Ishikawa (cell line): ENCODE measurements around the gene SLC52A1.

Source experiments
- CEBPB ChIP-seq: IDR thresholded peaks from 2 replicates; pipeline ENCODE4 v1.6.1; 2012
- CREB1 ChIP-seq: IDR thresholded peaks from 2 replicates; pipeline ENCODE4 v1.6.1; 2012; ENCODE audit warnings: low read depth
- EGR1 ChIP-seq: IDR thresholded peaks from 2 replicates; pipeline ENCODE4 v1.6.1; 2012
- EP300 ChIP-seq: IDR thresholded peaks from 2 replicates; pipeline ENCODE4 v1.6.1; 2012; ENCODE audit warnings: borderline replicate concordance
- FOXM1 ChIP-seq: IDR thresholded peaks from 2 replicates; pipeline ENCODE4 v1.6.1; 2012; ENCODE audit warnings: low read depth, borderline replicate concordance
- NFIC ChIP-seq: IDR thresholded peaks from 2 replicates; pipeline ENCODE4 v1.6.1; 2012
- RAD21 ChIP-seq: IDR thresholded peaks from 2 replicates; pipeline ENCODE4 v1.6.1; 2012; ENCODE audit warnings: low read depth
- TAF1 ChIP-seq: IDR thresholded peaks from 2 replicates; pipeline ENCODE4 v1.6.1; 2012; ENCODE audit warnings: low read depth, mild to moderate bottlenecking
- TCF12 ChIP-seq: IDR thresholded peaks from 2 replicates; pipeline ENCODE4 v1.6.1; 2012; ENCODE audit warnings: low read depth
- TEAD4 ChIP-seq: IDR thresholded peaks from 2 replicates; pipeline ENCODE4 v1.6.1; 2012
- YY1 ChIP-seq: IDR thresholded peaks from 2 replicates; pipeline ENCODE4 v1.6.1; 2012; ENCODE audit warnings: low read depth
- ZBTB7A ChIP-seq: IDR thresholded peaks from 2 replicates; pipeline ENCODE4 v1.6.1; 2012; ENCODE audit warnings: low read depth
- TF ChIP-seq, protein P1 (sequence below): IDR thresholded peaks from 2 replicates; pipeline ENCODE4 v1.6.1; 2012
- TF ChIP-seq, protein P2 (sequence below): IDR thresholded peaks from 2 replicates; pipeline ENCODE4 v1.6.1; 2012; ENCODE audit warnings: low read depth, mild to moderate bottlenecking
- TF ChIP-seq, protein P3 (sequence below): IDR thresholded peaks from 2 replicates; pipeline ENCODE4 v1.6.1; 2012

The SLC52A1 gene

DNA sequence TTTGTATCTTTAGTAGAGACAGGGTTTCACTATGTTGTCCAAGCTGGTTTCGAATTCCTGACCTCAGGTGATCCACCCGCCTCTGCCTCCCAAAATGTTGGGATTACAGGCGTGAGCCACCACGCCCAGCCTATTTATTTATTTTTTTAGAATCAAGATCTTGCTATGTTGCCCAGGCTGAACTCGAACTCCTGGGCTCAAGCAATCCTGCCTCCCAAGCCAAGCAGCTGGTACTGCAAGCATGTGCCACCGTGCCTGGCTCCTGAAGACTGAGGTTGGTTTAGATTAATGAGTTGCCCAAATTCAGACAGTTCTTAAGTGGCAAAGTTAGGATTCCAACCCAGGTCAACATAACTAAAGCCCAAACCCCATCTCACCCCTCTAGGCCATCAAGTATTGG is 7.9 kb downstream of the SLC52A1 start:
- TF ChIP-seq EP300: no peak

DNA sequence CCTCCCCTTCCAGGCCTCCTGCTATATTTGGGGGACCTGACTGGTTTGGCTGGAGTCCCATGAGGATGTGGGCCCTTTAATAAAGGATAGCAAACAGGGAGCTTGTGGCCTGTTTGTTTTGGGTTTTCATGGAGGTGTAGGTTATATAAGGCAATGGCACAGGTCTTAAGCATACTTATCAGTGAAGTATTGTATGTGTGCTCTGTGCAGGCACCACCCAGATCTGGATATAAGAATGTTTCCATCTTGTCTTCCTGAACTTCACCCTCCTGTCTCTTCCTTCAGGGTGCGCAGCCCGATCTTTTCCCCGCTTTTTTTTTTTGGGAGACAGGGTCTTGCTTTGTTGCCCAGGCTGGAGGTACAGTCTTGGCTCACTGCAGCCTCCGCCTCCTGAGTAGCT is 10.6 kb downstream of the SLC52A1 start:
- TF ChIP-seq RAD21 (no peak), EP300 (no peak), NFIC (no peak), CEBPB (no peak), TEAD4 (no peak), FOXM1 (no peak), YY1 (no peak), TAF1 (no peak), CREB1 (no peak), EGR1 (no peak), TCF12 (no peak), ZBTB7A (no peak)
- TF ChIP-seq, protein P1, sequence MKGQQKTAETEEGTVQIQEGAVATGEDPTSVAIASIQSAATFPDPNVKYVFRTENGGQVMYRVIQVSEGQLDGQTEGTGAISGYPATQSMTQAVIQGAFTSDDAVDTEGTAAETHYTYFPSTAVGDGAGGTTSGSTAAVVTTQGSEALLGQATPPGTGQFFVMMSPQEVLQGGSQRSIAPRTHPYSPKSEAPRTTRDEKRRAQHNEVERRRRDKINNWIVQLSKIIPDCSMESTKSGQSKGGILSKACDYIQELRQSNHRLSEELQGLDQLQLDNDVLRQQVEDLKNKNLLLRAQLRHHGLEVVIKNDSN: no peak
- TF ChIP-seq, protein P2, sequence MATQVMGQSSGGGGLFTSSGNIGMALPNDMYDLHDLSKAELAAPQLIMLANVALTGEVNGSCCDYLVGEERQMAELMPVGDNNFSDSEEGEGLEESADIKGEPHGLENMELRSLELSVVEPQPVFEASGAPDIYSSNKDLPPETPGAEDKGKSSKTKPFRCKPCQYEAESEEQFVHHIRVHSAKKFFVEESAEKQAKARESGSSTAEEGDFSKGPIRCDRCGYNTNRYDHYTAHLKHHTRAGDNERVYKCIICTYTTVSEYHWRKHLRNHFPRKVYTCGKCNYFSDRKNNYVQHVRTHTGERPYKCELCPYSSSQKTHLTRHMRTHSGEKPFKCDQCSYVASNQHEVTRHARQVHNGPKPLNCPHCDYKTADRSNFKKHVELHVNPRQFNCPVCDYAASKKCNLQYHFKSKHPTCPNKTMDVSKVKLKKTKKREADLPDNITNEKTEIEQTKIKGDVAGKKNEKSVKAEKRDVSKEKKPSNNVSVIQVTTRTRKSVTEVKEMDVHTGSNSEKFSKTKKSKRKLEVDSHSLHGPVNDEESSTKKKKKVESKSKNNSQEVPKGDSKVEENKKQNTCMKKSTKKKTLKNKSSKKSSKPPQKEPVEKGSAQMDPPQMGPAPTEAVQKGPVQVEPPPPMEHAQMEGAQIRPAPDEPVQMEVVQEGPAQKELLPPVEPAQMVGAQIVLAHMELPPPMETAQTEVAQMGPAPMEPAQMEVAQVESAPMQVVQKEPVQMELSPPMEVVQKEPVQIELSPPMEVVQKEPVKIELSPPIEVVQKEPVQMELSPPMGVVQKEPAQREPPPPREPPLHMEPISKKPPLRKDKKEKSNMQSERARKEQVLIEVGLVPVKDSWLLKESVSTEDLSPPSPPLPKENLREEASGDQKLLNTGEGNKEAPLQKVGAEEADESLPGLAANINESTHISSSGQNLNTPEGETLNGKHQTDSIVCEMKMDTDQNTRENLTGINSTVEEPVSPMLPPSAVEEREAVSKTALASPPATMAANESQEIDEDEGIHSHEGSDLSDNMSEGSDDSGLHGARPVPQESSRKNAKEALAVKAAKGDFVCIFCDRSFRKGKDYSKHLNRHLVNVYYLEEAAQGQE: no peak
- TF ChIP-seq, protein P3, sequence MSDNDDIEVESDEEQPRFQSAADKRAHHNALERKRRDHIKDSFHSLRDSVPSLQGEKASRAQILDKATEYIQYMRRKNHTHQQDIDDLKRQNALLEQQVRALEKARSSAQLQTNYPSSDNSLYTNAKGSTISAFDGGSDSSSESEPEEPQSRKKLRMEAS: no peak

DNA sequence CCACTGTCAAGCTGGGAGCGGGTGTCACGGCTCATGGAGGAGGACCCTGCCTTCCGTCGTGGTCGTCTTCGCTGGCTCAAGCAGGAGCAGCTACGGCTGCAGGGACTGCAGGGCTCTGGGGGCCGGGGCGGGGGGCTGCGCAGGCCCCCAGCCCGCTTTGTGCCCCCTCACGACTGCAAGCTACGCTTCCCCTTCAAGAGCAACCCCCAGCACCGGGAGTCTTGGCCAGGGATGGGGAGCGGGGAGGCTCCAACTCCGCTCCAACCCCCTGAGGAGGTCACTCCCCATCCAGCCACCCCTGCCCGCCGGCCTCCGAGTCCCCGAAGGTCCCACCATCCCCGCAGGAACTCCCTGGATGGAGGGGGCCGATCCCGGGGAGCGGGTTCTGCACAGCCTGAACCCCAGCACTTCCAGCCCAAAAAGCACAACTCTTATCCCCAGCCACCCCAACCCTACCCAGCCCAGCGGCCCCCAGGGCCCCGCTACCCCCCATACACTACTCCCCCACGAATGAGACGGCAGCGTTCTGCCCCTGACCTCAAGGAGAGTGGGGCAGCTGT is 11.6 kb downstream of the SLC52A1 start:
- TF ChIP-seq TCF12 (no peak), TAF1 (no peak), NFIC (no peak)

DNA sequence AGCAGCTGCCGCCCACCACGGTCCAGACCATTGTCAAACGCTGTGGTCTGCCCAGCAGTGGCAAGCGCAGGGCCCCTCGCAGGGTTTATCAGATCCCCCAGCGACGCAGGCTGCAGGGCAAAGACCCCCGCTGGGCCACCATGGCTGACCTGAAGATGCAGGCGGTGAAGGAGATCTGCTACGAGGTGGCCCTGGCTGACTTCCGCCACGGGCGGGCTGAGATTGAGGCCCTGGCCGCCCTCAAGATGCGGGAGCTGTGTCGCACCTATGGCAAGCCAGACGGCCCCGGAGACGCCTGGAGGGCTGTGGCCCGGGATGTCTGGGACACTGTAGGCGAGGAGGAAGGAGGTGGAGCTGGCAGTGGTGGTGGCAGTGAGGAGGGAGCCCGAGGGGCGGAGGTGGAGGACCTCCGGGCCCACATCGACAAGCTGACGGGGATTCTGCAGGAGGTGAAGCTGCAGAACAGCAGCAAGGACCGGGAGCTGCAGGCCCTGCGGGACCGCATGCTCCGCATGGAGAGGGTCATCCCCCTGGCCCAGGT is 13.0 kb downstream of the SLC52A1 start:
- TF ChIP-seq, protein P2: no peak
- TF ChIP-seq FOXM1 (no peak), TCF12 (no peak), TAF1 (no peak), YY1 (no peak), NFIC (no peak), CEBPB (no peak)

DNA sequence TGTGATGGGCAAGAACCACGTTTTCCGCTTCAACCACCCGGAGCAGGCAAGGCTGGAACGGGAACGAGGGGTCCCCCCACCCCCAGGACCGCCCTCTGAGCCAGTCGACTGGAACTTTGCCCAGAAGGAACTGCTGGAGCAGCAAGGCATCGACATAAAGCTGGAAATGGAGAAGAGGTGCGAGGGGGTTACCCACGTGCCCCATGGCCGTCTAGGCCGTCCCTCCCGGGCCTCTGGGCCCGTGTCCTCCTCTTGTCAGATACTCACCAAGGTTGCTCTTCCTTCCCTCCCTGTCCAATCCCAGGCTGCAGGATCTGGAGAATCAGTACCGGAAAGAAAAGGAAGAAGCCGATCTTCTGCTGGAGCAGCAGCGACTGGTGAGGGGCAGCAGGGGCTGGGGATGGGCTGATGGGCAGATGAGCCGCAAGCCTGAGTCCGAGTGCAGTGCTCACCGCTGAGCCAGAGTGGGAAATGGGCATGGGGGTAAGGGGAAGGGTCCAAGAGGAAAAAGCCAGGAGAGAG is 14.7 kb downstream of the SLC52A1 start:
- no peak for TF ChIP-seq YY1

DNA sequence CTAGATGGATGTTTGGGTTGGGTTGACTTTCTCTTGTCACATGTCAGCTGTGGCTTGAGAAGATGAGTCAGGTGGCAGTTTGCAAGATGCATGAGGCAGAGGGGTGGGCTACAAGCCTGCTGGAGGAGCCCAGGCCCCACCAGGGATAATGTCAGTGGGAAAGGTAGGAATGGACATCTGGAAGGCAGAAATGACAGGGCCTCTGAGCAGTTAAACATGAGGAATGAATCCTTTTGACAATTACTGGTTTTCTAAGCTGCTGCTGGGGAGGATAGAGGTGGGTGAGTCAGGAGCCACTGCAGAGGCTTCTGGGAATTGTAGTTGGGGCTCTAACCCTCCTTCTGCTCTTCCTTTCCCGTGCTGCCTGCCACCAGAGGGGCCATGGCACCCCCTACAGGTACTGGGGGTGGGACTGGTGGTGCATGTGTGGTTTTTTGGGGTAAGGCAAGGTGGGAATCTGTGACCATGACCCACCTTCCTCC is 15.7 kb downstream of the SLC52A1 start:
- no peak for TF ChIP-seq EGR1
- TF ChIP-seq, protein P2: no peak
- TF ChIP-seq TAF1: no peak

DNA sequence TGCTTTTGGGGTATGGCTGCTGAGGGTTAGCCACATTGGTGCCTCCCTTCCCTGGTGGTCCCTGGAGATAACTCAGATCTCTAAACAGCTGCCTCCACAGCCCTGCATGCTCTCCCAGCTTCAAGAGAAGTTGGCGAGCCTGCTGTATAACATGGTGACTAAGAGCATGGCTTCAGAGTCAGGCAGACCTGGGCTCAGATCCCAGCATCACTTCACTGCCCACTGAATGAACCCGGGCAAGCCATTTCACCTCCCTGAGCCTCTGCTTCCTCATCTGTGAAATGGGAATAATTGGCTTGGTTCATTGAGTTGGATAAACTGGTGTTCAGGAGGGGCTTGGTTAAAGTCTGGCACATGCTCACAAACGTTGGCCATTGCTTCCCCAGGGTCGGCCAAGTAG is 20.9 kb downstream of the SLC52A1 start:
- TF ChIP-seq, protein P2: no peak
- TF ChIP-seq EP300: no peak
